ENCODE data around the gene ISM1.

The ISM1 gene

DNA sequence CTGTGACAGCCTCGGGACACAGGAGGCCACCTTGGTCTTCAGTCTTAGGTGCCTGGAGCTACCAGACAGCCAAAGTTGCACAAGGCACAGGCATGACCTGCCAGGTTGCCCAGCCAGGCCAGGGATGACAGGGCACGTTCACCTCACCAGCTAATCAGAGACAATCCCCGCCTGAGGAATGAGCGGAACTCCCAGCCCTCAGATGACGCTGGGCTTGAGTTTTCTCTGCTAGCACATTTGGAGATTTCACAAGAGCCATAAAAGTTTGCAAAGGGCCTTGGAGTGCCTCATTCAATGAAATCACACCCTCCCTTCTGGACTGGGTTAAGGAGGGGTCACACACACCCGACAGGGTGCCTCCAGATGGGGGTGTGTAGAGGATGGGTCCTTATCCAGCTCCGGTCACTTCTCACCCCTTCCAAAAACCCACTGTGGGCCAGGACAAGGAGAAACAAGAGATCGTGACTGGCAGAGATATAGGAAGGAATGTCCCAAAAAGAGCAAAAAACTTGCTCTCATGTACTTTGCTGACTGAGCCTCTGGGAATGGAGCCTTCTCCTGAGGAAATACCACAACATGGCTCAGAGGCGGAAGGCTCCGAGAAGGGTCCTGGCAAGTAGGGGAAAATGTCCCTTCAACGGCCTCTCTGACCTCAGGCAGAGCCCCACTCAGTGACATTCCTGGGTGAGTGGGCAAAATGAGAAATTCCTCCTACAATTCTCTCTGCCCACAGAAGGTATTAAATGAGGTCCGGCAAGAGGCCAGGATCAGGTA lies 121.6 kb downstream of the ISM1 start:
- Histone ChIP-seq H3K36me3 (ENCODE audit: insufficient read depth, low read length) (no peaks in the 10 kb centered on the region), H3K9me3 (ENCODE audit: low read length) (no peaks in the 10 kb centered on the region), H3K27me3 (ENCODE audit: insufficient read depth, low read length) (no peaks in the 10 kb centered on the region), H2AFZ (ENCODE audit: low read depth, low read length) (no peak overlapping the region), H3K4me3 (ENCODE audit: low read length) (no peak overlapping the region), H3K4me1 (ENCODE audit: insufficient read depth, low read length) (no peaks in the 10 kb centered on the region)

DNA sequence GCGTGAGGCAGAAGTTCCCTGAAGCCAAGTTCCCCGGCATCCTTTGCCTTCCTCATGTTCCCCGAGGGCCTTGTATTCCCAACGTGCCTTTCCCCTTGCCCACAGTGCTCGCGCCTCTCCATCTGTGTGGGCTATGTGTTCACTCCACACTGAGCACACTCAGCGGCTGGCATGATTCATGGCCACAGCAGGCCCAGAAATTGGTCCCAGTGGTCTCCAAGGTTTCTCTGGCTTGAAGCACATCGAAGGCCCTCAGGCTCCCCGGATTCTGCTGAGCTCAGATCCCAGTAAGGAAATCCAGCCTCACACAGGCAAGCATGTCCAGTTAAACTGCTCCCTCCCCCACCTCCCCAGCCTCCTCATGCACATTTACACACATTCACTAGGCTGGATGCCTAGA lies 123.6 kb downstream of the ISM1 start:
- no peaks in the 10 kb centered on the region for H3K27me3 ChIP-seq (ENCODE audit: insufficient read depth, low read length)
- H2AFZ ChIP-seq (ENCODE audit: low read depth, low read length) = no peak overlapping the region
- no peaks in the 10 kb centered on the region for H3K4me1 ChIP-seq (ENCODE audit: insufficient read depth, low read length)
- no peaks in the 10 kb centered on the region for H3K9me3 ChIP-seq (ENCODE audit: low read length)
- no peaks in the 10 kb centered on the region for H3K36me3 ChIP-seq (ENCODE audit: insufficient read depth, low read length)
- no peak overlapping the region for H3K4me3 ChIP-seq (ENCODE audit: low read length)

DNA sequence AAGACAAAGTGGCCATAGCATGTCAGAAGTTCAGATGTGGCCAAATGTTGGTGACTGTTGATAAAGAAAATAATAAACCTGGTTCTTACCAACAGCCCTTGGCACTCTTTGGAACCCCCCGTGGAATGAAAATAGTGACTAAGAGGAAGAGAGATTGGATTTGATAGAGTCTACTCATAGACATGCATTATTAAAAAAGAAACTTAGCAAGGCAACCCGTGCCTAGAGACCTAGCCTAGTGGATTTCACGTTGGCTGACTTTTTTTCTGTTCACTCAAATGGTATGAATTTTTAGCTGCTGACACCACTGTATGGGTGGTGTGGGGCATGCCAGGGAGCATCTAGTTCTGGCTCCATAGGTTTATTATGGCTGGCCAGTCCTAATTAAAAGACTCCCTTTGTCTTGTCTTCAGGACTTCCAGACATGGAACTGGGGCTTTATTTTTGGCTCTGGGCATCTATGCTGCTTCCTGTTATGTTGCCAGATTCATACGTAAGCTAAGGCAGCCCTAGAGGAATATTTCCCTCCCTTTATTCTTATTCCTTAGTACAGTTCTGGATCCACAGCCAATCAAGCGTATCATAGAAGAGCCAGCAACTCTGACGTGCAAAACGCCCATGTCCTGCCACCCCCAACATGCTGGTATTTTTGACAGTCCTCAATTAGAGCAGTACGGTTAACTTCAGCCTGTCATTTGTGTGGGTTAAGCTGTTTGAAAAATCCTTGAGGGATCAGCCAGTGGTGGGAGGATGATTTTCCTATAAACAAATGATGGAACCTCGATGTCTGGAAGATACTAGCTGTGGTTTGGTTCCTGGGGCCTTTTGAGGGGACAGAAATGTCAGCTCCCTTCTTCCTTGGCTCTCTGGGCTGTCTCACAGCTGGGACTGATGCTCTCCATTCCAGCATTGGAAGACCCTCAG lies 127.5 kb downstream of the ISM1 start:
- Histone ChIP-seq H3K4me3 (ENCODE audit: low read length) (no peak overlapping the region), H3K36me3 (ENCODE audit: insufficient read depth, low read length) (no peaks in the 10 kb centered on the region), H2AFZ (ENCODE audit: low read depth, low read length) (no peak overlapping the region)

GRCh38 chr20:13349235-13349604 lies 128.1 kb downstream of the ISM1 start:
- Histone ChIP-seq H3K27me3 (ENCODE audit: insufficient read depth, low read length) (no peaks in the 10 kb centered on the region), H3K4me1 (ENCODE audit: insufficient read depth, low read length) (no peaks in the 10 kb centered on the region), H2AFZ (ENCODE audit: low read depth, low read length) (no peak overlapping the region), H3K36me3 (ENCODE audit: insufficient read depth, low read length) (no peaks in the 10 kb centered on the region), H3K9me3 (ENCODE audit: low read length) (no peaks in the 10 kb centered on the region), H3K4me3 (ENCODE audit: low read length) (no peak overlapping the region)

More for the DNA sequence above, 127.5 kb downstream of the ISM1 start:
- H3K27me3 ChIP-seq (ENCODE audit: insufficient read depth, low read length) = no peaks in the 10 kb centered on the region
- no peaks in the 10 kb centered on the region for H3K4me1 ChIP-seq (ENCODE audit: insufficient read depth, low read length)
- no peaks in the 10 kb centered on the region for H3K9me3 ChIP-seq (ENCODE audit: low read length)
